ENCODE results near the gene CHMP1B. TPM values are rescaled to one million over a fixed set of nuclear protein-coding genes. Genes with fewer than 3 reads are reported as not detected.

Gene CHMP1B
- total RNA-seq, 4 donors from 2014 or later, result 39.0 to 82.1 (median 62.2) TPM

GRCh38 chr18:11864471-11864870 lies 13.3 kb downstream of the CHMP1B start:
- intact Hi-C loops (cut with DNase I; ENCODE audit: low total_unique reads) (no loop called here), in situ Hi-C loops (cut with MboI; ENCODE audit: low pct_ligation_motif_present in 1 of 4, low pct_unique_long_range_greater_than_20kb in 1 of 4, low sequenced_read_pairs in 3 of 4) (no loop called here)
- H3K36me3 ChIP-seq, result no peaks in the 10 kb centered on the region
- H3K4me3 ChIP-seq, result no peak overlapping the region
- no peaks in the 10 kb centered on the region for H3K27me3 ChIP-seq
- no peak for TF ChIP-seq EP300 (IDR thresholded peaks at IDR 0.05; ENCODE audit: low read depth)
- no peak for TF ChIP-seq POLR2A (IDR thresholded peaks at IDR 0.05)
- TF ChIP-seq CTCF (IDR thresholded peaks at IDR 0.05), result no peak
- no peak for TF ChIP-seq POLR2AphosphoS5 (IDR thresholded peaks at IDR 0.05)
- peaks cover 0 to 4% (median 0%) of the 10 kb centered on the region in 4 donors for H3K4me1 ChIP-seq
- WGBS, 2 donors (ENCODE audit: low coverage in 1 of 2), result 78 to 83% methylated on average over 1 to 2 of the region's 2 CpGs
- no peak for DNase-seq
- H3K9me3 ChIP-seq, result no peaks in the 10 kb centered on the region
- no peak overlapping the region for H3K27ac ChIP-seq

GRCh38 chr18:11865071-11865470 lies 13.9 kb downstream of the CHMP1B start:
- Histone ChIP-seq H3K4me3 (no peak overlapping the region), H3K27me3 (no peaks in the 10 kb centered on the region), H3K9me3 (no peaks in the 10 kb centered on the region), H3K4me1 (no peaks in the 10 kb centered on the region), H3K36me3 (no peaks in the 10 kb centered on the region), H3K27ac (no peak overlapping the region)
- TF ChIP-seq EP300 (IDR thresholded peaks at IDR 0.05; ENCODE audit: low read depth) (no peak), POLR2AphosphoS5 (IDR thresholded peaks at IDR 0.05) (no peak), CTCF (IDR thresholded peaks at IDR 0.05) (no peak), POLR2A (IDR thresholded peaks at IDR 0.05) (no peak)
- in situ Hi-C loops (cut with MboI; ENCODE audit: low pct_ligation_motif_present in 1 of 4, low pct_unique_long_range_greater_than_20kb in 1 of 4, low sequenced_read_pairs in 3 of 4) (no loop called here), intact Hi-C loops (cut with DNase I; ENCODE audit: low total_unique reads) (no loop called here)
- DNase-seq, result no peak
- 96% methylated on average over 12 of the region's 12 CpGs; no CpG with 5 or more reads in 1 of the 2 donors for WGBS, 2 donors (ENCODE audit: low coverage in 1 of 2)

- no peak for DNase-seq
- Histone ChIP-seq H3K4me3 (no peak overlapping the region), H3K27me3 (no peaks in the 10 kb centered on the region), H3K36me3 (no peaks in the 10 kb centered on the region), H3K4me1 (no peaks in the 10 kb centered on the region), H3K27ac (no peak overlapping the region), H3K9me3 (no peaks in the 10 kb centered on the region)
- in situ Hi-C loops (cut with MboI; ENCODE audit: low pct_ligation_motif_present in 1 of 4, low pct_unique_long_range_greater_than_20kb in 1 of 4, low sequenced_read_pairs in 3 of 4) (no loop called here), intact Hi-C loops (cut with DNase I; ENCODE audit: low total_unique reads) (no loop called here)
- WGBS, 2 donors (ENCODE audit: low coverage in 1 of 2), result 64 to 88% methylated on average over 5 to 10 of the region's 10 CpGs
- TF ChIP-seq POLR2A (IDR thresholded peaks at IDR 0.05) (no peak), CTCF (IDR thresholded peaks at IDR 0.05) (no peak), POLR2AphosphoS5 (IDR thresholded peaks at IDR 0.05) (no peak), EP300 (IDR thresholded peaks at IDR 0.05; ENCODE audit: low read depth) (no peak)
These were observed 15.1 kb downstream of the CHMP1B start for GRCh38 chr18:11866329-11866728.

- Histone ChIP-seq H3K27ac (no peak overlapping the region), H3K36me3 (no peaks in the 10 kb centered on the region), H3K4me3 (no peak overlapping the region), H3K9me3 (no peaks in the 10 kb centered on the region), H3K4me1 (no peaks in the 10 kb centered on the region), H3K27me3 (no peaks in the 10 kb centered on the region)
- intact Hi-C loops (cut with DNase I; ENCODE audit: low total_unique reads), result no loop called here
- DNase-seq, result no peak
- in situ Hi-C loops (cut with MboI; ENCODE audit: low pct_ligation_motif_present in 1 of 4, low pct_unique_long_range_greater_than_20kb in 1 of 4, low sequenced_read_pairs in 3 of 4), result no loop called here
- 79 to 81% methylated on average over 3 to 5 of the region's 5 CpGs for WGBS, 2 donors (ENCODE audit: low coverage in 1 of 2)
- TF ChIP-seq POLR2AphosphoS5 (IDR thresholded peaks at IDR 0.05) (no peak), CTCF (IDR thresholded peaks at IDR 0.05) (no peak), POLR2A (IDR thresholded peaks at IDR 0.05) (no peak), EP300 (IDR thresholded peaks at IDR 0.05; ENCODE audit: low read depth) (no peak)
These were observed 15.6 kb downstream of the CHMP1B start for GRCh38 chr18:11866764-11867163.
